SHP77 treated with DMSO at 0.1 percent for 48 hours (cell line): ENCODE results near the gene THYN1.
A peak's percentile ranks its signal among the peaks of the same experiment; 100 is the strongest.
"Not testable (repeated sequence)": the region's sequence is repeated elsewhere in the genome, so short reads cannot be mapped to it uniquely, and the experiment has no call there.

Experiments
- DNase-seq: peaks from one replicate; lab custom pipeline; 2025; lab: John Stamatoyannopoulos, UW

Gene THYN1

GRCh38 chr11:134275188-134275533, 22.0 kb upstream of the THYN1 start:
- DNase-seq: no peak

- no peak for DNase-seq
Observed at GRCh38 chr11:134273317-134273712, 20.2 kb upstream of the THYN1 start.

DNA sequence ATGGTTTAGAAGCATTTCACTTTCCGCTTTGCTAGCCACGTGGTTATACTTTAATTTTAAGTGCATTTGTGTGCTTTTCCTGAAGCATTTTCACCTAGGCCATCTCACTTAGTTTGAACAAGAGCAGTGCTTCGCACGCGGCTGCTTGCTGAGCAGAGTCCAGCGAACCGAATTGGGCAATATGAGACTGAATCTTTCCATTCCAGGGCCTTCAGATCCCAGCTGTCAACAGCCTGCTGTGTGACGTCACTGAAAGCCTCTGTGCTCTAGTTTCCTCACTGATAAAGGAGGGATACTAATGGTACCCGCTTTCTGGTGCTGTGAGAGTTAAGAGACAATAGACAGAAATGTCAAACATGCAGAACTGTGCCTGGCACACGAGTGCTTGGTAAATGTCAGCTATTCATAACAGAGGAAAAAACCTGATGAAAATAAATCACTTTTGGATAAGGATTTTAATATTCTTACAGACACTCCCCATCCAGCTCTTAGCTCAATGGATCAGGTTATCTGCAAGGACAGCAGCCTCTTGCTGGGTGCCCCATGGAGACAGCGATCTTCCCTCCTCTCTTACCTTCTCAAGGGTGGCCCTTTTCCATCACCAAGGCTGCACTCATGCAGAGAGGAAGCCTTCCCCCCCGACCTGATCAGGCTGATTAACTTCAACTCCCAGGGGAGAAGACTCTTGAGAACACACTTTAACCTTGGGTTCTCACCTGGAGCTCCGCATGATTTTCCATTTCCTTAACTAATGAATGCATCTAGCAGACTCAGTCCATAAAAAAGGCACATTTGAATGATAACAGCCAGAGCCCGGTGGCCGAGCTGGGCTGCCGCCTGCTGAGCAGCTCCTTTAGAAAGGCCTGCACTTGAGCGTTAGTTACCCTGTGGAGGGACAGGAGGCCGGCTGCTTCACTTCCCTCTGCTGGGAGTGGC, 19.5 kb upstream of the THYN1 start:
- DNase-seq: peak; percentile 5

DNA sequence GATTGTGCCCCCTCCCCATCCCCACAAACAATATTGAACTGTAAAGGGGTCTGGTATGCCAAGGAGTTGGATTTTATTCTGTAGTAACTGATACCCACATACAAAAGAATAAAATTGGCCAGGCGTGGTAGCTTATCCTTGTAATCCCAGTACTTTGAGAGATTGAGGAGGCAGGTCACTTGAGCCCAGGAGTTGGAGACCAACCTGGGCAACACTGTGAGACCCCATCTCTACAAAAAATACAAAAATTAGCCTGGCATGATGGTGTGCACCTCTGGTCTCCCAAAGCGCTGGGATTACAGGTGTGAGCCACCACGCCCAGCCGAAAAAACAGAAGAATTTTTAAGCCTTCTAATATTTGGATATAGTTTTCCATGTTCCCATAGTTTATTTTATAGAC, 18.8 kb upstream of the THYN1 start:
- DNase-seq: no peak

DNA sequence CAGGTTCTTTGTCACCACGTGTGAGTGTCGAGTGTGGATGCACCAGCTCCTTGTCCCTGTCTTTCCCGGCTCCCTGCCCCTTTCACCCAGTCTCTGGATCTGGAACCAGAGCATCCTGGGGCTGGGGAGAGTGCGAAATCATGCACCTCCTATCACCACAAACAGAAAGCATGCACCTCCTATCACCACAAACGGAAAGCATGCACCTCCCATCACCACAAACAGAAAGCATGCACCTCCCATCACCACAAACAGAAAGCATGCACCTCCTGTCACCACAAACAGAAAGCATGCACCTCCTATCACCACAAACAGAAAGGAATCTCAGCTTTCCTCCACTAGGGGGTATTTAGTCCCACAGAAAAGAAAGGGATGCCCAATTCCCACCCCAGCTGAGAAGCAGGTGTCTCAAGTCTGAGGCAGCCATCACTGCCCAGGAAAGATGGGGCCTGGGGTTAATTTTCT, 17.1 kb upstream of the THYN1 start:
- no peak for DNase-seq

GRCh38 chr11:134267966-134268365, 14.8 kb upstream of the THYN1 start:
- no peak for DNase-seq

DNA sequence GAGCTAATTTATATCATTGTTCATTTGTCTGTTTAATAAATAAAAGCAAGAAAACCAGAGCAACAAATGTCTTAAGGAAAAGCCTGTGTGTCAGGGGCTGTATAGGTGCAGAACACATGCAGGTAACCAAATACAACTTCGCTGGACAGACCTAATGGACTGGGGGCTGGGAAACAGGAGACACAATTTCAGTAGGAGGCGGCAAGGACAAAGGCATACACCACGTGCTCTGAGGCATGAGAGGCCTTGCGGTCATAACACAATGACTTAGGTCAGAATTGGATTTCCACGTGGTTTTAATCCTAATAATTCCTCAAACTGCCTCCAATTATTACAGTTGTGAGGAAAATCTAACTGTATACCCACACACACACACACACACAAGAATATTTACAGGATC, 14.3 kb upstream of the THYN1 start:
- DNase-seq: no peak

DNA sequence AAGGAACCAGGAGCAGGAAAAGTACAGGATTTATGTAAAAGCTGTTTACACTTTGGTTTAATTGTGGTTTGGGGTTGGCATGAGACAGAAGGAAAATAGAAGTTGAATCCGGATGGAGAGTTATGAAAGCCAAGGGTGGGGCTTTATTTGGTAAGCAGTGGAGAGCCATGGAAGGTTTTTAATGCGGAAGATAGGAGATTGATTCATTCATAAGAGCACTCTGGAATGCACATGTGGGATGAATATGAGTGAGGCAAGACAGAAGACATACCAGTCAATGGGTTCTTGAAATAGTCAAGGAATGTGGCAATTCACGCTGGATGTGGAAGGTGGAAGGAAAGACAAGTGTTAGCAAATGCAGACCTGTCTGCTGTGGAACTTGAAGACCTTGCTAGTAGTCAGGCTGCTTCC, 13.7 kb upstream of the THYN1 start:
- DNase-seq: no peak

- no peak for DNase-seq
Observed at GRCh38 chr11:134266440-134266839, 13.3 kb upstream of the THYN1 start.

GRCh38 chr11:134264966-134265764, 12.0 kb upstream of the THYN1 start:
- DNase-seq: no peak

- no peak for DNase-seq
Observed at GRCh38 chr11:134261626-134262488, 8.7 kb upstream of the THYN1 start.

- no peak for DNase-seq
Observed at GRCh38 chr11:134260983-134261382, 7.8 kb upstream of the THYN1 start.

- DNase-seq: no peak
Observed at GRCh38 chr11:134260503-134260902, 7.4 kb upstream of the THYN1 start.

DNA sequence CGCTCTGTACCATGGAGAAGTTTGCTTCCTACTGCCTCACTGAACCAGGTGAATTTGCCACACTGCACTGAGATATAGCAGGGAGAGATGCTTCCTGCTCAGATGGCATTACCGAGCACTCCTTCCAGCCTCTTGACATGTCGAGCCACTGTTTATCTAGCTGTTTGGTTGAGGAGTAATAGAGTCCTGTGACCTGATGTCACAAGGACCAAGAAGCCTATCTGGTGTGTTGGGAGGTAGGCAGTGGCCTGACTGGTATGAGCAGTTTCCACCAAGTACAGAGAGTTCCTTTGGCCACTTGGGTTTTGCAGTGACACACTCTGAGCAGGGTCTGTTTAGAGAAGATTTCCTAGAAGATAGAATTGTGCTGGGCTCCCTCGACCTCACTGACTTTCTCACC, 5.4 kb upstream of the THYN1 start:
- DNase-seq: no peak

DNA sequence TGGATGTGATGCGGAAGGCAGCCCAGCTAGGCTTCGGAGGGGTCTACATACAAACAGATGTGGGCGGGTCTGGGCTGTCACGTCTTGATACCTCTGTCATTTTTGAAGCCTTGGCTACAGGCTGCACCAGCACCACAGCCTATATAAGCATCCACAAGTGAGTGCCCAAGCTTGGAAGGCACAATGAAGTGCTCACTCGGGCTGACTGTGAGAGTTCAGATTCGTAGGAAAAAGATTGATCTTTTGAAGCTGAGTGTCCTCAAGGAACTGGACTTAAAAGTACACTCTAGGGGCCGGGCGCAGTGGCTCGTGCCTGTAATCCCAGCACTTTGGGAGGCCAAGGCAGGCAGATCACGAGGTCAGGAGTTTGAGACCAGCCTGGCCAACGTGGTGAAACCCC, 3.9 kb upstream of the THYN1 start:
- no peak for DNase-seq

DNA sequence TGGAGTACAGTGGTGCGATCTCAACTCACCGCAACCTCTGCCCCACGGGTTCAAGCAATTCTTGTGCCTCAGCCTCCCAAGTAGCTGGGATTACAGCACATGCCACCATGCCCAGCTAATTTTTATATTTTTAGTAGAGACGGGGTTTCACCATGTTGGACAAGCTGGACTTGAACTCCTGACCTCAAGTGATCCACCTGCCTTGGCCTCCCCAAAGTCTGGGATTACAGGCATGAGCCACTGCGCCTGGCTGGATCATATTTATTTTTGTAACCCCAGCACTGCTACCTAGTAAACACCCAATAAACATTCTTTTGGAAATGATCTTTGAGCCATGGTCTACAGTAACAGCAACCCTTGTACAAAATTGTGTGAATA, 2.0 kb upstream of the THYN1 start:
- DNase-seq: not testable (repeated sequence)

DNA sequence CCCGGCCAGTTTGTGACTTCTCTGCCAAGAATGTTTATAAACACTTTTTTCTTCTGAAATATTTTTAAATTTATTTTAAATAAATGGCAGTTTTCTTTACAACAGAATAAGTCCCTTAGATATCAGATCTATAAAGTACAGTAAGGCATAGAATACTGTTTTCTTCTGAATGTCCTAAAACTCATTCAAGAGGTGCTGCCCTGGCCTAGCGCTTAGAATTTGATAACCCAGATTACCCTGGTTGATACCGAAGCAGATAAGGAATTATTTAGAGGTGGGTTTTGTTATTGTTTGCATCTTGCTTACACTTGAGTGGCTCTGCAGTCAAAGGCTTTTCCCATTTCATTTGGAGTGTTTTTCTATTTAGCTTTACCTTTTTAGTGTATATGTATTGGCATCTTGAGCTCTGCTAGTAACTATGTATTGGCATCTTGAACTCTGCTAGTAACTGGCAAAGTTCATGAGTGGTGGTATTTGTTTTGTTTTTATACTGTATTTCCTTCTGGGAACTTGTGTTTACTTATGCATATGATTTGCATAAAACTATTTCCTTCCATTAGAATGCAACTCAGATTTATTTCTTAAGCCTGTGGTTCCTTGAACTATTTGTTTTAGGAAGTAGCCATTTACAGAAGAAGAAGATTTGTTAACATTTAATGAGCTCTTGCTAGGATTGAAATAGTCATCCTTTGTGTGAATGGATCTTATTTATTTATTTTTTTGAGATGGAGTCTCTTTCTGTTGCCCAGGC, 1.5 kb upstream of the THYN1 start:
- no peak for DNase-seq

DNA sequence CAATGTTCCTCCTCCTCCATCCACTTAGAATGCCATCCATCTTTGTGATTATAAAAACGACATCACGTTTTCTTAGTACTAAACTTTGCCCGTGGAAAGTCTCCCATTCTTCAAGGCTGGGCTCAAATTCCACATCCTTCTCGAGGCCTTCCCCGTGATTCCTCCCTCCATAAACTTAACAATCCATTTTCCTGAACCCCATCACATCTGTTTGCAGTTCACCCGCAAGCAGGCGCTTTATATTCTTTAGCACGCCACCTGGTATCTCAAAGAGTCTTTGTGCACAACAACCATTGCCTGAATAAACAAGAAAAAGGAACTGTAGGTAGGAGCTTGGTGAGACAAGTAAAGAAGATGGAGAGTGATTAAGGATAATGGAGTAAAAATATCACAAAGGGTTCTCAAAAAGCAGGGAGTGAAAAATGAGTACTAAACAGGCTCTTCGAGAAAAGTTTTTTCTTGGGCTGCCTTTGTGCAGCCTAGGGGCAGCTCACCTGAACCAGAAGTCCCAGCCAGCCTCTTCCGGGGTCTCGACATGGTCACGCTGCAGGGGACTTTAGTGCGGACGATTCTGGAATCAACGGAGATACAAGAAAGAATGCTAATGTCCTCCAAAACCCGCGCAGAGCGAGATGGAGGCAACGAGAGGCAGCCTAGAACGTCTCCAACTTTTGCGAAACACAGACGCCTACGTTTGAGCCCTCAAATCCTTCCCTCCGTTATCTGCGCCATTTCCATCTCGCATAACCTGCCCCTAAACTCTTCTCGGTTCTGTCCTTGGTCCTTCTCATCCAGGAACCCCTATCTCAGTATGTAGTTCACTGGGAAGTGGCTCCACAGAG, 585 bp downstream of the THYN1 start:
- no peak for DNase-seq

DNA sequence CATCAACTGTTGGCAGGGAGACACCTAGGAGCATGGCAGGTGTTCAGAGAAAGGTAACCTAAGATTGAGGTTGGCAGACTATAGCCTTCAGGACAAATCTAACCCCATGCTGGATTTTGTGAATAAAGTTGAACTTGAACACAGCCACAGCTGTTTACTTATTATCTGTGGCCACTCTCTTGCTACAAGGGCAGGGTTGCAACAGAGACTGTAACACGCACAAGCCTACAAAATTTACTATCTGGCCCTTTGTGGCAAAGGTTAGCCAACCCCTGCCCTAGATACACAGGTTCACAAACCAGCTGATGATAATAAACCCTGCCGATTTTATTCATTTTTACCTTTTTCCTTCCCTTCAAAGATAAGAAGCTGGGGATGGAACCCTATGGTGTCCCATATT, 2.5 kb downstream of the THYN1 start:
- DNase-seq: no peak

- no peak for DNase-seq
Observed at GRCh38 chr11:134250246-134250645, 2.9 kb downstream of the THYN1 start.
